Vagina (tissue), 2 donors: ENCODE data around the gene NHSL2. TPM values are rescaled to one million over a fixed set of nuclear protein-coding genes. Genes with fewer than 3 reads are reported as not detected.

ENCODE experiments used
- DNase-seq, 2 donors: peaks; one replicate each; pipeline ENCODE4 v3.0.0-alpha.2; 2017; ENCODE audit errors: extremely low spot score in 2 of 2
- H3K27ac ChIP-seq: fragments of 200-600 bp; sonication (generic); one replicate; pipeline ENCODE4 v1.5.1; 2019
- H3K27me3 ChIP-seq: fragments of 200-600 bp; sonication (generic); one replicate; pipeline ENCODE4 v1.5.1; 2019
- H3K36me3 ChIP-seq, 2 donors: fragments of 200-600 bp; sonication (generic); one replicate each; pipeline ENCODE4 v1.5.1; 2017 to 2019
- H3K4me1 ChIP-seq: fragments of 200-600 bp; sonication (generic); one replicate; pipeline ENCODE4 v1.5.1; 2019
- H3K4me3 ChIP-seq, 2 donors: fragments of 200-600 bp; sonication (generic); 1 replicate in 1 of 2; 2 replicates in 1 of 2; pipeline ENCODE4 v1.5.1; 2016 to 2019
- H3K9me3 ChIP-seq: fragments of 200-600 bp; sonication (generic); one replicate; pipeline ENCODE4 v1.5.1; 2019
- CTCF ChIP-seq, 3 experiments: fragments of 450-650 bp in 2 of 3; fragments of 200-600 bp in 1 of 3; sonication (generic) in 1 of 3; IDR thresholded peaks; one replicate each; pipeline ENCODE4 v1.5.1; 2017 to 2019; ENCODE audit warnings: antibody characterized with exemption in 3 of 3, mild to moderate bottlenecking in 2 of 3, moderate library complexity in 2 of 3
- POLR2A ChIP-seq, 2 donors: fragments of 450-650 bp; IDR thresholded peaks; one replicate each; pipeline ENCODE4 v1.6.1; 2017; ENCODE audit warnings: antibody characterized with exemption in 2 of 2, mild to moderate bottlenecking in 2 of 2, moderate library complexity in 2 of 2
- POLR2AphosphoS5 ChIP-seq, 2 donors: sonication (generic); formaldehyde crosslinking; IDR thresholded peaks; one replicate each; pipeline ENCODE4 v1.9.0; 2017; ENCODE audit warnings: antibody characterized with exemption in 2 of 2, mild to moderate bottlenecking in 2 of 2, low read depth in 1 of 2; ENCODE audit not compliant: insufficient read depth in 1 of 2
- intact Hi-C: fragments of 100-400 bp; cut with DNase I; formaldehyde crosslinking; loops from one replicate; pipeline ENCODE4 v1.15.1; 2023
- total RNA-seq: library from RNA; depleted of rRNA; stranded (reverse); fragments of >200 nt; gene quantifications from one replicate; pipeline ENCODE4 v1.2.3, GENCODE V29; 2016

NHSL2 gene
- total RNA-seq, 1 donor from 2014 or later: 12.3 TPM

GRCh38 chrX:72018277-72019112 is 107.8 kb downstream of the NHSL2 start:
- Histone ChIP-seq H3K4me3 (peak overlapping the region in 1 of 2 donors; percentile 38), H3K9me3 (no peaks in the 10 kb centered on the region), H3K27me3 (no peaks in the 10 kb centered on the region), H3K4me1 (no peaks in the 10 kb centered on the region), H3K27ac (peak overlapping the region; percentile 60), H3K36me3 (no peaks in the 10 kb centered on the region)
- DNase-seq: peak; percentile 72 to 90
- intact Hi-C loops: loop anchor here (1.0 kb wide), 1 partner anchor 108 kb away; no protein-coding TSS in a partner anchor
- TF ChIP-seq POLR2A (IDR thresholded peaks at IDR 0.05): no peak
- peak in 1 of 2 donors; percentile 23 for TF ChIP-seq POLR2AphosphoS5 (IDR thresholded peaks at IDR 0.05; ENCODE audit: insufficient read depth in 1 of 2, low read depth in 1 of 2)
- peak in 2 of 3 experiments; percentile 39 to 65 for TF ChIP-seq CTCF (IDR thresholded peaks at IDR 0.05)

- Histone ChIP-seq H3K27me3 (no peaks in the 10 kb centered on the region), H3K27ac (peak overlapping the region; percentile 60), H3K4me1 (no peaks in the 10 kb centered on the region), H3K36me3 (no peaks in the 10 kb centered on the region), H3K9me3 (no peaks in the 10 kb centered on the region), H3K4me3 (no peak overlapping the region)
- TF ChIP-seq POLR2A (IDR thresholded peaks at IDR 0.05): no peak
- TF ChIP-seq CTCF (IDR thresholded peaks at IDR 0.05): no peak
- TF ChIP-seq POLR2AphosphoS5 (IDR thresholded peaks at IDR 0.05; ENCODE audit: insufficient read depth in 1 of 2, low read depth in 1 of 2): no peak
- intact Hi-C loops: no loop called here
- peak in 1 of 2 donors; percentile 31 for DNase-seq
Observed at GRCh38 chrX:72019487-72019886, 108.8 kb downstream of the NHSL2 start.

GRCh38 chrX:72020204-72020603 is 109.6 kb downstream of the NHSL2 start:
- H3K27ac ChIP-seq: peak overlapping the region; percentile 60
- peak; percentile 25 to 84 for DNase-seq
- TF ChIP-seq POLR2A (IDR thresholded peaks at IDR 0.05) (no peak), POLR2AphosphoS5 (IDR thresholded peaks at IDR 0.05; ENCODE audit: insufficient read depth in 1 of 2, low read depth in 1 of 2) (no peak), CTCF (IDR thresholded peaks at IDR 0.05) (no peak)
- H3K4me1 ChIP-seq: no peaks in the 10 kb centered on the region
- no peaks in the 10 kb centered on the region for H3K36me3 ChIP-seq
- H3K4me3 ChIP-seq: no peak overlapping the region
- no peaks in the 10 kb centered on the region for H3K9me3 ChIP-seq
- H3K27me3 ChIP-seq: no peaks in the 10 kb centered on the region
- intact Hi-C loops: no loop called here

- no peaks in the 10 kb centered on the region for H3K27me3 ChIP-seq
- peak overlapping the region; percentile 60 for H3K27ac ChIP-seq
- H3K36me3 ChIP-seq: no peaks in the 10 kb centered on the region
- H3K4me1 ChIP-seq: no peaks in the 10 kb centered on the region
- no peak overlapping the region for H3K4me3 ChIP-seq
- TF ChIP-seq POLR2AphosphoS5 (IDR thresholded peaks at IDR 0.05; ENCODE audit: insufficient read depth in 1 of 2, low read depth in 1 of 2) (no peak), POLR2A (IDR thresholded peaks at IDR 0.05) (no peak), CTCF (IDR thresholded peaks at IDR 0.05) (no peak)
- intact Hi-C loops: no loop called here
- DNase-seq: peak in 1 of 2 donors; percentile 25
- no peaks in the 10 kb centered on the region for H3K9me3 ChIP-seq
Observed at GRCh38 chrX:72020788-72021187, 110.1 kb downstream of the NHSL2 start.

- Histone ChIP-seq H3K36me3 (no peaks in the 10 kb centered on the region), H3K4me3 (no peak overlapping the region), H3K4me1 (no peaks in the 10 kb centered on the region), H3K27me3 (no peaks in the 10 kb centered on the region), H3K27ac (no peak overlapping the region), H3K9me3 (no peaks in the 10 kb centered on the region)
- intact Hi-C loops: no loop called here
- TF ChIP-seq POLR2A (IDR thresholded peaks at IDR 0.05) (no peak), POLR2AphosphoS5 (IDR thresholded peaks at IDR 0.05; ENCODE audit: insufficient read depth in 1 of 2, low read depth in 1 of 2) (no peak), CTCF (IDR thresholded peaks at IDR 0.05) (peak in 1 of 3 experiments; percentile 7)
- peak in 1 of 2 donors; percentile 31 for DNase-seq
Observed at GRCh38 chrX:72021975-72022374, 111.3 kb downstream of the NHSL2 start.
